Kidney (tissue), 14 donors: ENCODE data around the gene TFB1M. TPM values are rescaled to one million over a fixed set of nuclear protein-coding genes. Genes with fewer than 3 reads are reported as not detected.

Experiments
- DNase-seq, 5 donors: peaks; one replicate each; pipeline ENCODE4 v3.0.0-alpha.2; 2013 to 2020
- FAIRE-seq: peaks from 2 replicates; lab custom pipeline; 2012; peaks lifted over from hg19 to GRCh38; lab: Jason Lieb, UNC
- H3K27ac ChIP-seq, 2 donors: one replicate each; pipeline ENCODE4 v1.7.0; 2013; ENCODE audit warnings: low read depth in 2 of 2, low read length in 2 of 2, inconsistent platforms in 1 of 2
- H3K27me3 ChIP-seq: one replicate; pipeline ENCODE4 v1.7.1; 2013; ENCODE audit warnings: low read length, inconsistent platforms; ENCODE audit not compliant: control insufficient read depth, insufficient read depth
- H3K36me3 ChIP-seq, 3 donors: one replicate each; pipeline versions ENCODE4 v1.7.0 to v1.7.1; 2013; ENCODE audit warnings: low read length in 3 of 3, control low read depth in 1 of 3, inconsistent platforms in 1 of 3; ENCODE audit not compliant: insufficient read depth in 3 of 3, control insufficient read depth in 2 of 3
- H3K4me1 ChIP-seq, 3 donors: one replicate each; pipeline versions ENCODE4 v1.7.0 to v1.7.1; 2013; ENCODE audit warnings: low read length in 3 of 3, inconsistent platforms in 1 of 3, low read depth in 1 of 3; ENCODE audit not compliant: control insufficient read depth in 2 of 3, insufficient read depth in 2 of 3
- H3K4me3 ChIP-seq, 3 donors: one replicate each; pipeline versions ENCODE4 v1.7.0 to v1.8.1; 2013; ENCODE audit warnings: low read length in 3 of 3, control low read depth in 1 of 3, inconsistent platforms in 1 of 3
- H3K9ac ChIP-seq, 3 donors: one replicate each; pipeline versions ENCODE4 v1.7.0 to v1.7.1; 2013; ENCODE audit warnings: low read length in 3 of 3, control low read depth in 1 of 3, inconsistent platforms in 1 of 3
- H3K9me3 ChIP-seq, 3 donors: one replicate each; pipeline versions ENCODE4 v1.7.0 to v1.7.1; 2013; ENCODE audit warnings: low read length in 3 of 3, control low read depth in 1 of 3, inconsistent platforms in 1 of 3; ENCODE audit not compliant: control insufficient read depth in 2 of 3, insufficient read depth in 1 of 3
- intact Hi-C: fragments of 100-400 bp; cut with DNase I; formaldehyde crosslinking; loops from one replicate; pipeline ENCODE4 v1.11.1; 2022
- polyA plus RNA-seq: library from polyadenylated mRNA; stranded (reverse); fragments of 350-450 nt; fragmentation: Illumina TruSeq; extraction: RNeasy Lipid Tissue Mini Kit (QIAGEN cat#74804); gene quantifications from one replicate; pipeline ENCODE4 v1.2.3, GENCODE V29; 2014; ENCODE audit warnings: low read depth, low replicate concordance; ENCODE audit not compliant: insufficient read depth
- total RNA-seq: library from RNA; stranded (reverse); fragmentation: NEBNext Ultra II Directional; extraction: Animal tissue kit (Norgen Biotek cat#: 25700); gene quantifications from one replicate; pipeline ENCODE4 v1.2.1, GENCODE V29; 2021
- TF ChIP-seq, protein P1 (sequence below): IDR thresholded peaks from 3 replicates; pipeline ENCODE4 v1.5.1; 2012; ENCODE audit warnings: mild to moderate bottlenecking, moderate library complexity, borderline replicate concordance; ENCODE audit not compliant: insufficient read depth; ENCODE audit errors: extremely low read depth
- donor health status: control.
- donor health status: control.
- donor health status: control.
- donor health status: control.
- donor health status: control.
- donor health status: DM: yes; HTN: yes; CAD: no.
- donor health status: Normal renal cell carcinoma (clear cell type).

TFB1M gene
- total and polyA plus RNA-seq, 2 donors from 2014 or later, result 16.3 to 28.1 TPM

GRCh38 chr6:155215906-155216305, 98.4 kb downstream of the TFB1M start:
- DNase-seq (no peak), FAIRE-seq (no peak)
- Histone ChIP-seq H3K27ac (no peak overlapping the region), H3K4me3 (no peak overlapping the region), H3K27me3 (no peaks in the 10 kb centered on the region), H3K4me1 (peaks cover 0 to 2% (median 0%) of the 10 kb centered on the region in 3 donors), H3K36me3 (no peaks in the 10 kb centered on the region), H3K9ac (no peak overlapping the region), H3K9me3 (no peaks in the 10 kb centered on the region)
- intact Hi-C loops, result no loop called here
- TF ChIP-seq, protein P1, sequence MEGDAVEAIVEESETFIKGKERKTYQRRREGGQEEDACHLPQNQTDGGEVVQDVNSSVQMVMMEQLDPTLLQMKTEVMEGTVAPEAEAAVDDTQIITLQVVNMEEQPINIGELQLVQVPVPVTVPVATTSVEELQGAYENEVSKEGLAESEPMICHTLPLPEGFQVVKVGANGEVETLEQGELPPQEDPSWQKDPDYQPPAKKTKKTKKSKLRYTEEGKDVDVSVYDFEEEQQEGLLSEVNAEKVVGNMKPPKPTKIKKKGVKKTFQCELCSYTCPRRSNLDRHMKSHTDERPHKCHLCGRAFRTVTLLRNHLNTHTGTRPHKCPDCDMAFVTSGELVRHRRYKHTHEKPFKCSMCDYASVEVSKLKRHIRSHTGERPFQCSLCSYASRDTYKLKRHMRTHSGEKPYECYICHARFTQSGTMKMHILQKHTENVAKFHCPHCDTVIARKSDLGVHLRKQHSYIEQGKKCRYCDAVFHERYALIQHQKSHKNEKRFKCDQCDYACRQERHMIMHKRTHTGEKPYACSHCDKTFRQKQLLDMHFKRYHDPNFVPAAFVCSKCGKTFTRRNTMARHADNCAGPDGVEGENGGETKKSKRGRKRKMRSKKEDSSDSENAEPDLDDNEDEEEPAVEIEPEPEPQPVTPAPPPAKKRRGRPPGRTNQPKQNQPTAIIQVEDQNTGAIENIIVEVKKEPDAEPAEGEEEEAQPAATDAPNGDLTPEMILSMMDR, result no peak

DNA sequence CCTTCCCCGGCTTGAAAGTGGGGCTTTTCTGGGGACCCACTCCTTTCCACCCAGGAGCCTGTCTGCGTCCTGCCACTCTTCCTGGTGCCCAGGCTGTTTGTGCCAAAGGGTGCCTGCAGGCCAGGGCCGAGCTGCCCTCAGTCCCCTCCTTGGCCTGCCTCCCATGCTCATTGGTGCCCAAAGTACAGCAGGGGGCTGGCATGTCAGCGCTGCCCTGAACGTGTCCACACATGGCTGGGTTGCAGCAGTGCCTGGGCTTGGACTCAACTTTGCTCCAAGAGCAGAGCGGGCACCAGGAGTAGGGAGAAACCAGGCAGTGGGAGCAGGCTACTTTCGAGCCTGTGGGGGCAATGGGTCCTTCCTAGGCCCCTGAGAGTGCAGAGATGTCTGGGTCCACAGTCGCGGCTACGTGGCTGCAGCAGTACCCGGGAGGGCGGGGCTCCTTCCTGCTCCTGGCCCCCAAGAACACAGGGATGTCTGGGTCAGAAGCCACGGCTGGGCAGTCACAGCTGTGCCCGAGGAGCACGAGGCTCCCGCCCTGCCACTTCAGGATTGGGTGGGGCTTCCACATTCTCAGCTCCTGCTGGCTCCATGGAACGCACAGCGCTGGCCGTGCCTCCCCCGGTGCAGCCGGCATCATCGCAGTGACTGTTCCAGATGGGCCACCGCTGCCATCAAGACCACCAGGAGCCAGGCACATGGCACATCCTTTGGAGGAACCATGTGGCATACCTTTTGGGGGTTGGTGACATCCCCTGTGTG, 100.5 kb downstream of the TFB1M start:
- intact Hi-C loops, result no loop called here
- H3K27ac ChIP-seq, result no peak overlapping the region
- H3K9me3 ChIP-seq, result no peaks in the 10 kb centered on the region
- peaks cover 0 to 2% (median 0%) of the 10 kb centered on the region in 3 donors for H3K4me1 ChIP-seq
- FAIRE-seq (no peak), DNase-seq (peak in 2 of 5 donors; percentile 26 to 27)
- no peaks in the 10 kb centered on the region for H3K36me3 ChIP-seq
- H3K27me3 ChIP-seq, result no peaks in the 10 kb centered on the region
- no peak overlapping the region for H3K9ac ChIP-seq
- H3K4me3 ChIP-seq, result no peak overlapping the region
- TF ChIP-seq, protein P1, result no peak

GRCh38 chr6:155212616-155213380, 101.5 kb downstream of the TFB1M start:
- Histone ChIP-seq H3K4me1 (peaks cover 0 to 2% (median 0%) of the 10 kb centered on the region in 3 donors), H3K27me3 (no peaks in the 10 kb centered on the region), H3K36me3 (no peaks in the 10 kb centered on the region), H3K27ac (no peak overlapping the region), H3K9me3 (no peaks in the 10 kb centered on the region), H3K9ac (no peak overlapping the region), H3K4me3 (no peak overlapping the region)
- DNase-seq (no peak), FAIRE-seq (no peak)
- TF ChIP-seq, protein P1, result no peak
- intact Hi-C loops, result no loop called here
